ENCODE data around the gene C16orf87. TPM values are rescaled to one million over a fixed set of nuclear protein-coding genes. Genes with fewer than 3 reads are reported as not detected.

Gene C16orf87
- total and polyA plus RNA-seq, 2 donors = 6.4 to 11.7 TPM

DNA sequence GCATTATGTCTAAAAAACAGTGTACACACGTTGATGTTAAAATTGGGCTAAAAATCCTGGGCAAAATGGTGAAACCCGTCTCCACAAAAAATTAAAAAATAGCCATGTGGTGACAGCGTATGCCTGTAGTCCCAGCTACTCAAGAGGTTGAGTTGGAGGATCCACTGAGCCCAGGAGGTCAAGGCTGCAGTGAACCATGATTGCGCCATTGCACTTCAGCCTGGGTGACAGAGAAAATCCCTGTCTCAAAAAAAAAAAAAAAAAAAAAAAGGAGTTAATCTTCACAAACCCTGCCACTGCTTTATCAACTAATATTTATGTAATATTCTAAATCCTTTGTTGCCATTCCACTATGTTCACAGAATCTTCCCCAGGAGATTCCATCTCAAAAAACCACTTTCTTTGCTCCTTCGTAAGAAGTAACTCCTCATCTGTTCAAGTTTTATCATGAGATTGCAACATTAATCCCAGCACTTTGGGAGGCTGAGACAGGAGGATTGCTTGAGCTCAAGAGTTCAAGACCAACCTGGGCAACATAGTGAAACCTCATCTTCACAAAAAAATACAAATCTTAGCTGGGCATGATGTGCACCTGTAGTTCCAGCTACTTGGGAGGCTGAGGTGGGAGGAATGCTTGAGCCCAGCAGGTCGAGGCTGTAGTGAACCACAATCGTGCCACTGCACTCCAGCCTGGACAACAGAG is 1.9 kb upstream of the C16orf87 start:
- H3K27ac ChIP-seq (ENCODE audit: low read depth) = no peak overlapping the region
- no peaks in the 10 kb centered on the region for H3K4me1 ChIP-seq (ENCODE audit: insufficient read depth)

DNA sequence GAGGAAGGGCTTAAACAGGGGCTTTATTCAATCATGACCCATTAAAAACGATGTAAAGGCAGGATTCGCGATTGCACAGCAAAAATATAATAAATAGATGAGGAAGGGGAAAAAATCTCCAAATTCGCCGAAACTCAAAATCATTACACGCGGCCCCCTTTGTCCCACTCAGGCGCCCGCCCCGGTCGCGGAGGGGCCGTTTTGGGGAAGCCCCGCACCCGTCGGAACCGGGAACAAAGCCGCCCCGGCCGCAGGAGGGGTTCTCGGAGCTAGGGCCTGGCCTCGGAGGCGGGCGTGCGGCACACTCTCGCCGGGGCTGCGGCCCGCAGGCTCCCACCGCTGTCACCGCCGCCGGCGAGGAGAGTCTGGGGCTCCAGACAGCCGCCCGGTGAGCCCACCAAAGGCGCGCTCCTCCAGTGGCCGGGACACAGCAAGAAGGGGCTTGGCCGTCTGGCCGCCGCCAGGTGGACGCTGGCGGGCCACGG is 521 bp downstream of the C16orf87 start:
- no peak for DNase-seq (ENCODE audit: extremely low spot score)
- no peaks in the 10 kb centered on the region for H3K4me1 ChIP-seq (ENCODE audit: insufficient read depth)
- under 1% methylated on average over 45 of the region's 45 CpGs for WGBS
- peak overlapping the region; percentile 95 for H3K4me3 ChIP-seq (ENCODE audit: low read depth, low read length)
- no peaks in the 10 kb centered on the region for H3K36me3 ChIP-seq (ENCODE audit: insufficient read depth)
- peak overlapping the region; percentile 89 for H3K27ac ChIP-seq (ENCODE audit: low read depth)

More for the DNA sequence above, 1.9 kb upstream of the C16orf87 start:
- H3K36me3 ChIP-seq (ENCODE audit: insufficient read depth) = no peaks in the 10 kb centered on the region
- DNase-seq (ENCODE audit: extremely low spot score) = no peak
- 83% methylated on average over 7 of the region's 7 CpGs for WGBS
- no peak overlapping the region for H3K4me3 ChIP-seq (ENCODE audit: low read depth, low read length)

DNA sequence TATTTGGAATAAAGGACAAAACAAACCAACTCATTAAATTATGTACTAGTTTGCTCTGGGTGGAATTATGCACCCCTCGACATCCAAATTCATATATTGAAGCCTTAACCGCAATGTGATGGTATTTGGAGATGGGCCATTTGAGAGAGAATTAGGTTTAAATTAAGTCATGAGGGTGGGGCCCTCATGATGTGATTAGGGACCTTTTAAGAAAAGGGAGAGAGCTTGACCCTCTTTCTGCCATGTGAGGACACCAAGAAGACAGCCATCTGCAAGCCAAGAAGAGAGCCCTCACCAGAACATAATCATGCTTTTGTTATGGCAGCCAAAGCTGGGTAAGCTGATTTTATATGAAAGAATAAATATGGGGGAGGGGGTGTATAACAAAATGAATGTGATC is 2.0 kb downstream of the C16orf87 start:
- no peak overlapping the region for H3K27ac ChIP-seq (ENCODE audit: low read depth)
- no peaks in the 10 kb centered on the region for H3K4me1 ChIP-seq (ENCODE audit: insufficient read depth)
- no peak overlapping the region for H3K4me3 ChIP-seq (ENCODE audit: low read depth, low read length)
- H3K36me3 ChIP-seq (ENCODE audit: insufficient read depth) = no peaks in the 10 kb centered on the region
- 99% methylated on average over 2 of the region's 2 CpGs for WGBS
- no peak for DNase-seq (ENCODE audit: extremely low spot score)

DNA sequence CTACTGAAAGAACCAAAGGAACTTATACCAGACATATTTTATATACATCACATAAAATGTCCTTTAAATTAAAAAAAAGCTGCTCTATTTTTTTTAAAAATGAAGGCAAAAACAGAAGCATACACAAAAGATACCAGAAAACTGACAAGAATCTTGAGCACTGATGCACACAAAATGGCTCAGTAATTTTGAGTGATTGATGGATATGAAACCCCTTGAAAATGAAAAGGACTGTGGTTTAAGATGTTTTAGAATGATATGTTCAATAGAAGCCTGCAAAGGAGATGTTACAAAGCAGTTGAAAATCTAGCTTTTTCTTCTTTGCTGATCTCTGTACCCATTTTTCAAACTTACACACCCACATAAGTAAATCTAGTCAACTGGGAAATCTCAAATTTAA is 2.7 kb downstream of the C16orf87 start:
- DNase-seq (ENCODE audit: extremely low spot score) = no peak
- Histone ChIP-seq H3K4me3 (ENCODE audit: low read depth, low read length) (no peak overlapping the region), H3K36me3 (ENCODE audit: insufficient read depth) (no peaks in the 10 kb centered on the region)

DNA sequence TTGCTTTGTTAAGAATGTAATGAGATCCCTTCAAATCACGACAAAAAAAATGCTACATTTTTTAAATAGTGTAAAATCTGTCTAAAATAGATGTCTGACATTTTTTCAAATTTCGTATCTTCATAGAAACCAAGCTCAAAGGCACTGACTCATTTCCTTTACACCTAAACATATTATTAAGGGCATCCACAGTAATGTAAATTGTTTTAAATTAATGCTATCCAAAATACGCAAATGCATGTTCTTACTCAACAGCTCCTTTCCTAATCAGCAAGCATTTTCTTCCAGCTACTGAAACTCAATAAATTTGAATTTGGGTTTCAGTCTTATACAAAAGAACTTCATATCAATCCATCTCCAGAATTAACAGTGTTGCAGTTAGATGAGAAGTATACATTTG is 4.3 kb downstream of the C16orf87 start:
- Histone ChIP-seq H3K4me3 (ENCODE audit: low read depth, low read length) (no peak overlapping the region), H3K4me1 (ENCODE audit: insufficient read depth) (no peaks in the 10 kb centered on the region), H3K27ac (ENCODE audit: low read depth) (no peak overlapping the region), H3K36me3 (ENCODE audit: insufficient read depth) (no peaks in the 10 kb centered on the region)
- DNase-seq (ENCODE audit: extremely low spot score) = no peak
- WGBS = 83% methylated on average over 3 of the region's 3 CpGs

More for the DNA sequence above, 2.7 kb downstream of the C16orf87 start:
- no peaks in the 10 kb centered on the region for H3K4me1 ChIP-seq (ENCODE audit: insufficient read depth)
- H3K27ac ChIP-seq (ENCODE audit: low read depth) = no peak overlapping the region

DNA sequence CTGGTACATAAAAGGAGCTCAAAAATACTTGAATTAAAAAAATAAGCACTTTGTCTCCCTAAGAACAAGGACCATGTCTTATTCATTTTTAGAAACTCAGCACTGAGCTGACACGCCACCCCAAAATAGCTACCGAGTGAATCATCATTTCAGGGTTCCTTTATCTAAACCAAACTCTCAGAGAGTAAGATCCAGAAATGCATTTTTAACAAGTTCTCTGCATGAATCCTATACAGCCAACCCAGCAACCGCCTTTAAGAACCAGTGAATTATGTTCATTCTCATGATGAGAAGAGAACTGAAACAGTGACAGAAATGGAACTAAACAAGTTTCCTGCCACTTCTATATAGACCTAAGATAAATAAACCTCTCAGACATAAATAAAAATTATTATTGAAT is 8.7 kb downstream of the C16orf87 start:
- no peaks in the 10 kb centered on the region for H3K4me1 ChIP-seq (ENCODE audit: insufficient read depth)
- DNase-seq (ENCODE audit: extremely low spot score) = no peak
- 63% methylated on average over 3 of the region's 3 CpGs for WGBS
- no peak overlapping the region for H3K4me3 ChIP-seq (ENCODE audit: low read depth, low read length)
- no peaks in the 10 kb centered on the region for H3K36me3 ChIP-seq (ENCODE audit: insufficient read depth)
- no peak overlapping the region for H3K27ac ChIP-seq (ENCODE audit: low read depth)

DNA sequence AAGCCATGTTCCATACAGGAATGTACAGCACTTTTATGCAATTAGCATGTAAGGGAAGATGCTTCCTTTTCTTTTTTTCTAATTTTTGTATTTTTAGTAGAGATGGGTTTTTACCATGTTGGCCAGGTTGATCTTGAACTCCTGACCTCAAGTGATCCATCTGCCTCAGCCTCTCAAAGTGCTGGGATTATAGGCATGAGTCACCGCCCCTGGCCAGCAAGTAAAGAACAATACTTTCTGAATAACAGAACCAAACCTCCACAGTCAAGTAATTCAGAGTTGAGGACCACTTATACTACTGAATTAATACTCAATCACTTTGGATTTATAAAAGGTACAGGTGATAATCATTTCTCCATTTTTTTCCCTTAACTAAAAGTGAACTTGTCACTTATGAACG is 13.0 kb downstream of the C16orf87 start:
- Histone ChIP-seq H3K27ac (ENCODE audit: low read depth) (no peak overlapping the region), H3K4me1 (ENCODE audit: insufficient read depth) (no peaks in the 10 kb centered on the region), H3K36me3 (ENCODE audit: insufficient read depth) (no peaks in the 10 kb centered on the region), H3K4me3 (ENCODE audit: low read depth, low read length) (no peak overlapping the region)
- no peak for DNase-seq (ENCODE audit: extremely low spot score)
- WGBS = 61% methylated on average over 2 of the region's 2 CpGs

DNA sequence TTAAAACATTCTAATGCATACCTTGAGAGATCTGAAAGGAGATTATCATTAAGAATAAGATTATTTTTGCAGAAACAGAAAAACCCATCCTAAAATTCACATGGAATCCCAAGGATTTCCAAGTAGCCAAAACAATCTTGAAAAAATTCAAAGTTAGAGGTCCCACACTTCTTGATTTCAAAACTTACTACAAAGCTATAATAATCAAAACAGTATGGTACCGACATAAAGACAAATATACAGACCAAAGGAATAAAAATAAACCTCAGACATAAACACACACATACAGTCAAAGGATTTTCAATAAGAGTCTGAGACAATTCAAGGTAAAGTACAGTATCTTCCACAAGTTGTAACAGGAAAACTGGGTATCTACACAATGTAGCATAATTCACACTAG is 16.2 kb downstream of the C16orf87 start:
- 97% methylated on average over 1 of the region's 1 CpG for WGBS
- Histone ChIP-seq H3K4me1 (ENCODE audit: insufficient read depth) (no peaks in the 10 kb centered on the region), H3K4me3 (ENCODE audit: low read depth, low read length) (no peak overlapping the region), H3K27ac (ENCODE audit: low read depth) (no peak overlapping the region), H3K36me3 (ENCODE audit: insufficient read depth) (no peaks in the 10 kb centered on the region)
- no peak for DNase-seq (ENCODE audit: extremely low spot score)

DNA sequence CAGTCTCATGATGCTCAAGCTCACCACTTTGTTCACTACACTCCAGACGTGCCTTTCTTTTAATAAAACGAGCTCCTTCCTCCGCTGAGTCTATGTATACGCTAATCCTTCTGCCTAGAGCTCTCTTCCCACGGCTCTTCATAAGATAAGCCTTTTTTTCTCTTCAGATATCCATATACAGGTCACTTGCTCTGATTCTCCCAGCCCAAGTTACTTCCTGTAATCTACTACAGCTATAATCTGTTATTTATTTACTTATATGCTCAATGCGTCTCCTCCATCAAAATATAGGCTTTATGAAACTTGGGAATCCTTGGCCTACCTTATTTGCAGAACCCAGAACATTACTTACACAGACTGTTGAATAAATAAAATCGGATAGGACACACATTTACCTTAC is 17.4 kb downstream of the C16orf87 start:
- Histone ChIP-seq H3K27ac (ENCODE audit: low read depth) (no peak overlapping the region), H3K4me1 (ENCODE audit: insufficient read depth) (no peaks in the 10 kb centered on the region), H3K4me3 (ENCODE audit: low read depth, low read length) (no peak overlapping the region), H3K36me3 (ENCODE audit: insufficient read depth) (no peaks in the 10 kb centered on the region)
- 83% methylated on average over 7 of the region's 7 CpGs for WGBS
- no peak for DNase-seq (ENCODE audit: extremely low spot score)

DNA sequence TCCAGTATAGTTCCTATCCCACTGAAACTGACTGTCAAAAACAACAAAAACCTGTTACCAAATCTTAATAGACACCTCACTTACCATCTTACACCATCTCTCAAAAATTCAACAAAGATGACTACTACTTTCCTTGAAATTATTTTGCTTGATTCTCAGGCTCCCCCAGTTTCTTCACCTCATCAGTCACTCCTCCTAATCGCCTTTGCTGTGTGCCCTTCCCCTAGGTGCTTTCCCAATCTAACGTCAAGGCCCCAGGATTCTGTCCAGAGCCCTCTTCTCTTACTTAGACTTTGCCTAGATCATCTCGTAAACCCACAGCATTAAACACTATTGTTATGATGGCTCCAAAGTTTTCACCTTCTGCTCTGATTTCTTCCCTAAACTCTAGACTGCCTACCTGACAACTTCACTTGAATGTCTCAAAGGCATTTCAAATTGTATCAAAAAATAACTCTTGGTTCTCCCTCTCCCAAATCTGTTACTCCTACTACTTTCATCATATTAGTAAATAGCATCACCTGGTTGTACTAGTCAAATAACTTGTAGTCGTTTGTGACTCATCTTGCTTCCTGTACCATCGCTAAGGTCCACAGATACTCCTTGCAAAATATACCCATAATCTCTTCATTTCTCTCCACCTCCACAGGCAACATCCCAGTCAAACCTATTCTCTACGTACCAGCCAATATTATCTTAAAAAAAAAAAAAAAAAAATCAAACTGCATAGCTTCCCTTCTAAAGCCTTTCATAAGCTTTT is 18.0 kb downstream of the C16orf87 start:
- H3K4me3 ChIP-seq (ENCODE audit: low read depth, low read length) = no peak overlapping the region
- WGBS = 87% methylated on average over 6 of the region's 6 CpGs
- DNase-seq (ENCODE audit: extremely low spot score) = no peak

DNA sequence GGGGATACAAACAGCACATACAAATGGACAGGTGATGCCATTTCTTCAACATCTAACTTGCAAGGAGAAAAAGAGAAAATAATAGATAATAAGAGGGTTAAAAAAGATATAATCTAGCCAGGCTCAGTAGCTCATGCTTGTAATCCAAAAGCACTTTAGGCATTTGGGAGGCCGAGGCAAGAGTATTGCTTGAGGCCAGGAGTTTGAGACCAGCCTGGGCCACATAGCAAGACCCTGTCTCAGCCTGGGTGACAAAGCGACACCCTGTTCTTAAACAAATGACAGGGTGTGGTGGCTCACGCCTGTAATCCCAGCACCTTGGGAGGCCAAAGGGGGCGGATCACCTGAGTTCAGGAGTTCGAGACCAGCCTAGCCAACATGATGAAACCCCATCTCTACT is 19.3 kb downstream of the C16orf87 start:
- H3K36me3 ChIP-seq (ENCODE audit: insufficient read depth) = no peaks in the 10 kb centered on the region
- H3K4me1 ChIP-seq (ENCODE audit: insufficient read depth) = no peaks in the 10 kb centered on the region
- DNase-seq (ENCODE audit: extremely low spot score) = no peak
- no peak overlapping the region for H3K4me3 ChIP-seq (ENCODE audit: low read depth, low read length)
- 98% methylated on average over 5 of the region's 5 CpGs for WGBS
- H3K27ac ChIP-seq (ENCODE audit: low read depth) = no peak overlapping the region

More for the DNA sequence above, 18.0 kb downstream of the C16orf87 start:
- no peaks in the 10 kb centered on the region for H3K36me3 ChIP-seq (ENCODE audit: insufficient read depth)
- H3K4me1 ChIP-seq (ENCODE audit: insufficient read depth) = no peaks in the 10 kb centered on the region
- H3K27ac ChIP-seq (ENCODE audit: low read depth) = no peak overlapping the region

DNA sequence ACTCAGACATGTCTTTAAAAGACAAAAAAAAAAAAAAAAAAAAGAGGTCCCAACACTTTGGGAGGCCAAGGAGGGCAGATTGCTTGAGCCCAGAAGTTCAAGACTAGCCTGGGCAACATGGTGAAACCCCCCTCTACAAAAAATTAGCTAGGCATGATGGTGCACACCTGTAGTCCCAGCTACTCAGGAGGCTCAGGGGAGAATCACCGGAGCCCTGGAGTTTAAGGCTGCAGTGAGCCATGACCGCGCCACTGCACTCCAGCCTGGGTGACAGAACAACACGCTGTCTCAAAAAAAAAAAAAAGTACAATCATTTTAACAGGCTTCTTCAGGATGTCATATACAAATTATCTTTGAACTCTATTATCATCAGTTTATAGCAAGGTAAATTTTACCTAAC is 22.0 kb downstream of the C16orf87 start:
- Histone ChIP-seq H3K4me1 (ENCODE audit: insufficient read depth) (no peaks in the 10 kb centered on the region), H3K36me3 (ENCODE audit: insufficient read depth) (no peaks in the 10 kb centered on the region), H3K4me3 (ENCODE audit: low read depth, low read length) (no peak overlapping the region), H3K27ac (ENCODE audit: low read depth) (no peak overlapping the region)
- DNase-seq (ENCODE audit: extremely low spot score) = no peak
- 94% methylated on average over 4 of the region's 4 CpGs for WGBS

DNA sequence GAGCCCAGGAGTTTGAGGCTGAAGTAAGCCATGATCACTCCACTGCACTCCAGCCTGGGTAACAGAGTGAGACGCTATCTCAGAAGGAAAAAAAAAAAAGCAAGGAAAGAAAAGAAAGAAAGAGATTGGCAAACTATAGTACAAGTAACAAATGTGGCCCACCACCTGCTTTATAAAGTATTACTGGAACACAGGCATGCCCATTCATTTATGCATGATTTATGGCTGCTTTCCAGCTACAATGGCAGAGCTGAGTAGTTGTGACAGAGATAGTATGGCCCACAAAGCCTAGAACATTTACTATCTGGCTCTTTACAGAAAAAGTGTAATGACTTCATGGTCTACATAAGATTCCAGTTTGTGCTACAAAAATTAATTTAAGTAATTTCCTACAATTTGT is 23.6 kb downstream of the C16orf87 start:
- no peak overlapping the region for H3K4me3 ChIP-seq (ENCODE audit: low read depth, low read length)
- H3K36me3 ChIP-seq (ENCODE audit: insufficient read depth) = no peaks in the 10 kb centered on the region
- no peak overlapping the region for H3K27ac ChIP-seq (ENCODE audit: low read depth)
- no peaks in the 10 kb centered on the region for H3K4me1 ChIP-seq (ENCODE audit: insufficient read depth)
- 100% methylated on average over 1 of the region's 1 CpG for WGBS
- no peak for DNase-seq (ENCODE audit: extremely low spot score)

DNA sequence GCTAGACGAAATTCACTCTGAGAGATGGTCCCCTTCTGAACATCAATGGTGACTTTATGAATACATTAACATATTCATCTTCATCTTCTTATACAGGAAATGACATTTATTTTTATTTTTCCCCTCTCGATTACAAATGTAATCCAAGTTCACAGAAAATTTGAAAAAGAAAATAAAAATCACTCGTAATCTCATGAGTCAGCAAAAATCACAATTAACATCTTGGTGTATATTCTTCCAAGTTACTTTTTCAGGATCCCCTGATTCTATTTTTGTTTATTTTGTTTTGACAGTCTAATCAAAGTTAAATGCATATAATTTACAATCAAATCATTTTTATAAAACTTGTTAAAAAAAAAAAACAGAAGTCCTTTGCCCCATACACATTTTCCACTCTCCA is 27.6 kb downstream of the C16orf87 start:
- 87% methylated on average over 3 of the region's 3 CpGs for WGBS
- Histone ChIP-seq H3K4me3 (ENCODE audit: low read depth, low read length) (no peak overlapping the region), H3K27ac (ENCODE audit: low read depth) (no peak overlapping the region), H3K36me3 (ENCODE audit: insufficient read depth) (no peaks in the 10 kb centered on the region), H3K4me1 (ENCODE audit: insufficient read depth) (no peaks in the 10 kb centered on the region)
- DNase-seq (ENCODE audit: extremely low spot score) = no peak

Measured in urinary bladder (tissue), 4 donors.